ENCODE data around the gene LLPH.

Gene LLPH

DNA sequence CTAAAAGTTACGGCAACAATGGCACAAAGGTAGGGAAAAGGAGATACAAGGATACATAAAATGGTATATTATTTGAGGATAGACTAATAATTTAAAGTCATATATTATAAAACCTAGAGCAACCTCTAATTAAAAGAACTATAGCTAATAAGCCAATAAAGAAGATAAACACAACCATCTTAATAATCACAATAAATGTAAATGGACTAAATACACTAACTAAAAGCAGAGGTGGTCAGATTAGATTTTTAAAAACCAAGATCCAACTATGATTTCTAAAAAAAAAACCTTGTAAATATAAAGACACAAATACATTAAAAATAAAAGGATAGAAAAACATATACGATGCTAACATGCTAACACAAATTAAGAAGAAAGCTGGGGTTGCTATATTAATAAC, 10.7 kb upstream of the LLPH start:
- H3K27ac ChIP-seq: no peak overlapping the region
- no peak for TF ChIP-seq ZFX (IDR thresholded peaks at IDR 0.05; ENCODE audit: borderline replicate concordance)
- TF ChIP-seq, protein P1, sequence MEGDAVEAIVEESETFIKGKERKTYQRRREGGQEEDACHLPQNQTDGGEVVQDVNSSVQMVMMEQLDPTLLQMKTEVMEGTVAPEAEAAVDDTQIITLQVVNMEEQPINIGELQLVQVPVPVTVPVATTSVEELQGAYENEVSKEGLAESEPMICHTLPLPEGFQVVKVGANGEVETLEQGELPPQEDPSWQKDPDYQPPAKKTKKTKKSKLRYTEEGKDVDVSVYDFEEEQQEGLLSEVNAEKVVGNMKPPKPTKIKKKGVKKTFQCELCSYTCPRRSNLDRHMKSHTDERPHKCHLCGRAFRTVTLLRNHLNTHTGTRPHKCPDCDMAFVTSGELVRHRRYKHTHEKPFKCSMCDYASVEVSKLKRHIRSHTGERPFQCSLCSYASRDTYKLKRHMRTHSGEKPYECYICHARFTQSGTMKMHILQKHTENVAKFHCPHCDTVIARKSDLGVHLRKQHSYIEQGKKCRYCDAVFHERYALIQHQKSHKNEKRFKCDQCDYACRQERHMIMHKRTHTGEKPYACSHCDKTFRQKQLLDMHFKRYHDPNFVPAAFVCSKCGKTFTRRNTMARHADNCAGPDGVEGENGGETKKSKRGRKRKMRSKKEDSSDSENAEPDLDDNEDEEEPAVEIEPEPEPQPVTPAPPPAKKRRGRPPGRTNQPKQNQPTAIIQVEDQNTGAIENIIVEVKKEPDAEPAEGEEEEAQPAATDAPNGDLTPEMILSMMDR (IDR thresholded peaks at IDR 0.05): no peak

DNA sequence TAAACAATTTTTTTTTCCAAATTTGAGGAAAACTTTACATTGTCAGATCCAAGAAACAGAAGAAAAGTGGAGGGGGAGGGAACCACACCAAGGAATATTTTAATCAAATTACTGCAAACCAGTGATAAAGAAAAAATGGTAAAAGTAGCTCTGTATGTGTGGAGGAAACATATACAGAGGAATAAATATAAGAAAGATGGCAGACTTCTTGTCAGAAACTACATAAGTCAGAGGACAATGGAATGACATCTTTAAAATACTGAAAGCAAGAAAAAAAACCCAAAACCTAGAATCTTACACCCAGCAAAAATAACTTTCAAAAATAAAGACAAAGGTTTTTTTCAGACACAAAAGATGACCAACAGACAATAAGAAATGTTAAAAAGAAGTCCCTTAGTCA, 10.2 kb upstream of the LLPH start:
- no peak for TF ChIP-seq ZFX (IDR thresholded peaks at IDR 0.05; ENCODE audit: borderline replicate concordance)
- TF ChIP-seq, protein P1 (IDR thresholded peaks at IDR 0.05): no peak

DNA sequence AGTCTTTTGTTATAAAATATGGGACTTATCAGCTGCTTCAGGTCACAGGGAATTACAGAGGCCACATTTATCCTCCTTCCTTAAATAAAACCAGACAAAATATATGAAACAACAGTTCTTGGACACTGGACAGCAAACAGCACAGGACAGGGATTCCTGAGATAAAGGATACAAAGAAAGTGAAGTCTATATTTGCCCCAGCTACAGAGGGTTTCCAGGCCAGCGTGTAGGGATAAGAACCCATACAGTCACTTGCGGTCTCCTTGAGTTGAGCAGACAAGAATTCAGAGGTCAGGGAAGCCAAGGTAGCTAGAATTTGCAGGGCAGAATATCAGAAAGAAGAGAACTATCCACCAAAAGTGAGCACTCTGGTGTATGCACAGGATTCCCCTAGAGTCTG, 8.8 kb upstream of the LLPH start:
- TF ChIP-seq, protein P1 (IDR thresholded peaks at IDR 0.05): no peak
- no peak for TF ChIP-seq ZFX (IDR thresholded peaks at IDR 0.05; ENCODE audit: borderline replicate concordance)
- no peak overlapping the region for H3K27ac ChIP-seq

More for the DNA sequence above, 10.2 kb upstream of the LLPH start:
- no peak overlapping the region for H3K27ac ChIP-seq

DNA sequence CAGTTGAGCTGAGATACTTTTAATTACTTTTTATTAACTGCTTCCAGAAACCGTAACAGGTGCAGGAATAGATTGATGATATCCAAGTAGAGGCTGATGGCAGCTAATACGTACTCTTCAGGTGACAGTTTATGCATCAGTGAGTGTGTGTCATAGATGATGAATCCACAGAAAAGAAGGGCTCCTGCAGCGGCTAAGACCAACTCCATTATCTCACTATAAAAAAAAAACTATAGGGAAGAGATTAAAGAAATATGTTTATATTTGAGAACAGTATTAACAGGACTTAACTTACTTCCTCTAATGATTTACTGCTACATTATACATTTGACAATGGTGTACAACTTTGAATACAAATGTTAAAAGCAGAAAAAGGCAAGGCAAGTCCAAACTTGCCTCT, 7.4 kb upstream of the LLPH start:
- no peak for TF ChIP-seq ZFX (IDR thresholded peaks at IDR 0.05; ENCODE audit: borderline replicate concordance)
- TF ChIP-seq, protein P1 (IDR thresholded peaks at IDR 0.05): no peak
- H3K27ac ChIP-seq: no peak overlapping the region

DNA sequence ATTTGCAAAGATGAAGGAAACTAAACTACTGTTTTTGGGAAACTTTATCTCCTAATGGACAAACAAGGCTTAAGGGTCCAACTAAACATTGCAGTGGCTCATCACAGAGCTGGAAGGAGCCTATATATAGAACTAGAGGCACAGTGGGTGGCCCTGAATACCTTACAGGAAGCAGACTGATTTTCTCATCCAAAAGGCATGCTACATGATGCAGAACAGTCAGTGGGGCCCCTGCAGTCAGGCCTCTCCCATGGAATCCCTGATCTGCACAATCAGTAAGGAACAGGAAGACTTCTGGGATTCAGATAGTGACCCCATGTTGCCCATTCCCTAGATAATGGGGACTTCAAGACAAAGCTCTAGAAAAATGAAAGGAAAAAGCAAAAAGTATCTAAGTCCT, 1.9 kb upstream of the LLPH start:
- TF ChIP-seq, protein P1 (IDR thresholded peaks at IDR 0.05): no peak
- no peak for TF ChIP-seq ZFX (IDR thresholded peaks at IDR 0.05; ENCODE audit: borderline replicate concordance)
- no peak overlapping the region for H3K27ac ChIP-seq

DNA sequence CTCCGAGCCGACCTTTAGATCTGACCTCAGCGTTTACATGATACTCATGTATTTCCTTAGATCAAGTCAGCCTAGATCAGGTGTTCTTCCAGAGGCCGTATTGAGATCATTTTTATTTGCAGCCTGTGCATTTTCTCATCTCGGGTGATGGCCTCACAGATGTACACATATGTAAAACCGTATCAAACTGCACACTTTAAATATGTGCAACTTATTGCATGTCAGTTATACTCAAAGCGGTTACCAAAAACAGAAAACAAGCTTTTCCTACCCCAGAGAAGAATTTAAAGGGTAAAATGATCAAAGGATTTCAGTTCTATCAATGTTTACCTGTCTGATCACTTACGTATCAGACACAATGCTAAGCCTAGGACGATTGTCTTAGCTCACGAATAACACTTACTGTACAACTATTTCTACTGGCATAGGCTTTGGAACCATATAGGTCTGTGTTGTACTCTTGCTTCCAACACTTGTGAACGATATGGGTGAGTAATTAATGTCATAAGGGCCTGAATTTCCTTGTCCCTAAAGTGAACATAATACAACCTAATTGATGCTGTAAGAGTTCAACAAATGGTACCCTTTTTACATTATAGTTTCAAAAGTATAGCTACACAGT, 628 bp upstream of the LLPH start:
- H3K27ac ChIP-seq: peak overlapping the region; percentile 88
- TF ChIP-seq, protein P1 (IDR thresholded peaks at IDR 0.05): no peak
- TF ChIP-seq ZFX (IDR thresholded peaks at IDR 0.05; ENCODE audit: borderline replicate concordance): no peak

DNA sequence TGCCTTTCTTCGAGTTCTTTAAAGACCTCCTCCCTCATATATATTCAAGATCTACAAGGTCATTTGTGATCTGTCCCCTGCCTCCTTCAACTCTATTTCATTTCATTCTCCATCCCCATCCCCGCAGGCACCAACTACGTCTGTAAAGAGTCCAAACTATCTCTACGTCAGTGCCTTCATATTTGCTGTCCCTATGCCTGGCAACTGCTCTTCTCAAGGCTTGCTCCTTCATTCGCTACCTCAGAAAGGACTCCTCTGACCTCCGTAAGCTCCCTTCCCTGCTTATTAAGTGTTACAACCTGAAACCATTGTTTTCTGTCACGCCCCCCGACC, 650 bp downstream of the LLPH start:
- peak overlapping the region; percentile 88 for H3K27ac ChIP-seq
- TF ChIP-seq ZFX (IDR thresholded peaks at IDR 0.05; ENCODE audit: borderline replicate concordance): no peak
- TF ChIP-seq, protein P1 (IDR thresholded peaks at IDR 0.05): no peak

Measured in 22Rv1 (cell line).